IPS DF 4.7 (cell line): ENCODE measurements around the gene GIMAP8.
A peak's percentile ranks its signal among the peaks of the same experiment; 100 is the strongest.
"Not testable (repeated sequence)": the region's sequence is repeated elsewhere in the genome, so short reads cannot be mapped to it uniquely, and the experiment has no call there.

ENCODE experiments used
- DNase-seq: peaks from one replicate; pipeline ENCODE4 v3.0.0-alpha.2; 2013; ENCODE audit warnings: low spot score; ENCODE audit errors: extremely low read depth

GIMAP8 gene

GRCh38 chr7:150435390-150436073 is 14.9 kb upstream of the GIMAP8 start:
- DNase-seq = no peak

DNA sequence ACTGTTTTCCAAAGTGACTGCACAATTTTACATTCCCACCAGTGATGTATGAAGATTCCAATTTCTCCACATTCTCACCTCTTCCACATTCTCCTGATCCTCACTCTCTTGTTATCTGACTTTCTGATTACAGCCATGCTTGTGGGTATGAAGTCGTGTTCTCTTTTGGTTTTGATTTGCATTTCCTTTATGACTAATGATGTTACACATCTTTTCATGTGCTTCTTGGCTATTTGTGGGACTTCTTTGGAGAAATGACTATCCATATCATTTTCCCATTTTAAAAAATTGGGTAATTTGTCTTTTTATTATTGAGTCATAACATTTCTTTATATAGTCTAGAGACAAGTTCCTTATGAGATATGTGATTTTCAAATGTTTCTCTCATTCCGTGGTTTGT is 10.5 kb upstream of the GIMAP8 start:
- no peak for DNase-seq

GRCh38 chr7:150441524-150441923 is 8.9 kb upstream of the GIMAP8 start:
- DNase-seq = no peak

- DNase-seq = no peak
Observed at GRCh38 chr7:150442811-150443210, 7.6 kb upstream of the GIMAP8 start.

DNA sequence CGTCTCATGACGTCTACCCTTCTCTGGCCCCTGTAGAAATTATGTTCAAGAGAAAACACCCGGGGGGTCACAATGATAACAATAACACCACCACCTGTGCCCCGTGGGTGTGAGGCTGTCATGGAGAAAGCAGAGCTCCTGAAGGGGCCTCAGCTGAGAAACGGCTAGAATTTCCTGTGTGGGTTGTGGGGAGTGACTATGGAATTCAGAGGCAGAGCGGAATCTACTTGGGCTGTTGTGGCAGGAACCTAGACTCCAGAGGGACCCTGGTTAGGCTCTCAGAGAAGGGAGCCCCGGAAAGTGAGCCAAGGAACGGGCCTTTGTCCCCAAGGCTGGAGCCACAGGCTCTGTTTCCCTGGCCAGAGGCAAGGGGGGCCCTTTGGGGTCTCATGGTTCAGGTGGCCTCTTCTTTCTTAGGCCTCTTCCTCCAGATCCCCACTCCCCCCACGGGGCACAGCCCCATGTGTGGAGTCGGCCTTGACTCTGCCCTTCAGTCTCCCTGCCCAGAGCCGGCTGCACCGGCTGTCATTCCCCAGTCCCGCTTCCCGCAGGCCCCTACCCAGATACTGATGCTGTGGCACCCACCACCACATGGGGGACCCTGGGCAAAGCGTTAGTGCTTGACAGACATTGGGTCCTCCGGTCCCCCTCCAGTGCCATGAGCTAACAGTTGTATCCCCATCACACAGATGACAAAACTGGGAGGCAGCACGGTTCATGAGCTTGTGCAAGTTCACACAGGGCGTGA is 6.5 kb upstream of the GIMAP8 start:
- no peak for DNase-seq

DNA sequence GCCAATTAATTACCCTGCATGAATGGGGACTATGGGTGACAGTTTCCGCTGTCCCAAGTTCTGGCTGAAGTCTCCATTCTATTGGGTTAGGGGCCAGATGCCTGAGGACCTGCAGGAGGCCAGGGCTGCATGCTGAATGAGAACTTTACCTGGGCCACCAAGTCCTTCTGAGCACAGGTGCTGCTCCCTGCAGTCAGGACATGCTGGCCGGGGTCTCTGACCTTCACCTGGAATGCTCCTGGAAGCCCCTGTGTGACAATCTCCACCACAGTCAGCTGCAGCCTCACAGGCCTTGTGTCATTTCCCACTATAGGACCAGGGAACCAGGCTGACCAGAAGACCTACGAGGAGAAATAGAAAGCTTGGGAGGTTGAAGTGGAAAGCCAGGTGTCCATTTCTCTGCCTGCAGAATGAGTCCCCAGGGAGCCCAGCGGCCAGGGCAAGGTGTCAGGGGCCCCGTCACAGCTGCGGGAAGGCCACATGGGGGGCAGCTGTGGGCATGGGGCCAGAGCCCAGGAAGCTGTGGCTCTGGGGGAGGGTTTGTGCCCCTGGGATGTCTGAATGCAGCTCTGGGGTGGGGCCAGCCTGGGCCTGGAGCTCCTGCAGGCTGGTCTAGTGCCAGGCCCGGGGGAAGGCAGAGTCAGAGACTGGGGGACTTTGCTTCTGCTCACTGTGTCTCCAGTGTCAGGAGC is 5.6 kb upstream of the GIMAP8 start:
- no peak for DNase-seq

DNA sequence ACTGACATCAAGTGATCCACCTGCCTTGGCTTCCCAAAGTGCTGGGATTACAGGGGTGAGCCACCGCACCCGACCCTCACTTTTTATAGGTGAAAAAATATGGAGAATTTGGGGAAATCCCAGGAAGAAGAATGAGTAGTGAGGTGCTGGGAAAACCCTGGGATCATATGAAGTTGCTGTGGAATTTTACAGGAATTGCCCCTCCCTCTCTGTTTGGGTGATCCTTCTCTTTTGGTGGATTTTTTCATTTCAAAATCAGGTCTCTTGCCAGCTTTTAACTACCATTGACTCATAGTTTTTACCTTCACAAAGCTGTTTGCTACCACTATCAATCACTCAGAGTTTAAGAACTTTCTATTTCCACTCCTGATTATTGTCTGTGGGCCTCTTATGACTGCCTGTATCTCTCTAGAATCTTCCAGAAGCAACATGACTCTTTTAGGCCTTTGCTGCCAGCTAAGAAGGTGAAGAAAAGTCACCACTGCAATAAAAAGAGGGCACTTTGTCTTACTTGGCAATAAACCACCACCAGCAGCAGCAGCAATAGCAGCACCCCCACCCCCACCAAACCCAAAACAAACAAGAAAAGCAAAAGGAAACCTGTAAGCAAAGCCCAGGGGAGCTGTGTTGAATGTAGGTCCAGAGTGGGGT is 4.0 kb upstream of the GIMAP8 start:
- no peak for DNase-seq

DNA sequence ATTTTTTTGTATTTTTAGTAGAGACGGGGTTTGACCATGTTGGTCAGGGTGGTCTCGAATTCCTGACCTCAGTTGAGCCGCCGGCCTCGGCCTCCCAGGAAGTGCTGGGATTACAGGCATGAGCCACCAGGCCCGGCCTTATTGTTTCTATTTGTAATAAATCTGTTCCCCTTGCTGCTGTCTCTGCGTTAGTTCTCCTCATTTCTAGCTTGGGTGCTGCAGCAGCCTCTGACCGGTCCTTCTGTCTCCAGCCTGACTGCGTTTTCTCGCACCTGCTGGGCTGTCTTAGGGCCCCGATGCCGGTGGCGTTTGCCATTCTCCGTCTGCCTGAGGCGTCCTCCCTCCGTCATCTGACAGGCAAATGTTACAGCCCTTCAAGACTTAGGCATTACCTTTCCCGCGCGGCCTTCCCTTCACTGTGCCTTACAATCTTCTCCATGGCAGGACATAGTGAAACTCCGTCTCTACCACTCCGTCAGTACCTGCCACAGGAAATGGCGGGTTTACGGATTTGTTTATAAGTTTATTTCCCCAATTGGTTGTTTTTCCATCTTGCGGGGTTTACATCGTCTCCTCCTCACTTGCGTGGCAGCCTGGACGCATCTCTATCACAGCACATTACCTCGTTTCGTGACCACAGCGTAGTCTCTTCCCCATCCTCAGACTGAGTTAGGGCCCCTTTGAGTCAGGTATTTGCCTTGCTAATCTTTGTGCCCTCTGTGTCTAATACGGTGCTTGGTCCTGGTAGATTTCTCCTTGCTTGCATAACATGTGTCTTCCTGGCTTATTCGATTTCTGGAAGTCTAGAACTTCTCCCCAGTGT is 2.3 kb upstream of the GIMAP8 start:
- no peak for DNase-seq

DNA sequence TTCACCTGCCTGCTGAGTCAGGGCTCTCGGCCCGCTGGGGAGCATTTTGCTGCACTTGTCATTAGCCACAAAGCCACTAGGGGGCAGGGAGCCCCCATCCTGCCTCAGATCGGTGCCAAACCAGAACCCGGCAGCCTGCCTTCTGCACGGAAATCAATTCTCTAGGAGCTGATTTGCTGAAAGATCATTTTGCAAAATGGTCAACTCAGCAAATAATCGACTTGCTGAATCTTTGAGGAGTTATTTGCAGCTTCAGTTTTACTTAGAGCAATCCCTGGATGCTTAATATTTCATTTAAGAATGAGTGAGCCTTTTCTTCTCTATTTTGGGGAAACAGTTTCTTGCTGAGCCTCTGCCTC is 1.7 kb upstream of the GIMAP8 start:
- peak; percentile 53 for DNase-seq

DNA sequence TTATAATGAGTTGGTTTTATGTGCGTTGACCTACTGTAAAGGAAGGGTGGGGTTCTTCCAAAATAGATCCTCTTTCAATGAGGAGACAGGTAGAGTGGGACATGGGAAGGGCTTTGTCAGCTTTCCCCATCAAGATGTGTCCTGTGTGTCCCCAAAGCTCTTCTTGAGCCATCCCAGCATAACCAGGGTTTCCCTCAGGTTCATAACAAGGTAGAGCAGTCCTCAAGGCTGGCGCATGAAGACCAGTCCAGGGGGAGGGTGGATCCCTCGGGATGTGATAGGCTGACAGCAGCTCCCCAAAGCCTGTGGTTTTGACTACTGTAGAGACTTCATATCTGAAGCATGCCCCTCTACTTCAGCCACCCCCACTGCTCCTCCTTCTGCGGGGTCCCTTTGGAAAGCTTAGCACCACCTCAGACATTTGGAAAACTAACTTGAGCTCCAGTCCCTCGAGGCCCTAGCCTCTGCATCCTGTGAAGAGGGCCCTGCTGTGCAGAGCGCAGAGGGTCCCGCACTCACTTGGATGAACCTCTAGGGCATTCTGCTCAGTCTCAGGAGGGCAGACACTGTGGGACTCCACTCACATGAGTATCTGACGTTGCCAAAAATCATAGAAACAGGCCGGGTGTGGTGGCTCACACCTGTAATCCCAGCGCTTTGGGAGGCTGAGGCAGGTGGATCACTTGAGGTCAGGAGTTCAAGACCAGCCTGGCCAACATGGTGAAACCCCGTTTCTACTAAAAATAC is 1.1 kb upstream of the GIMAP8 start:
- no peak for DNase-seq

GRCh38 chr7:150451097-150451793 is 815 bp downstream of the GIMAP8 start:
- DNase-seq = no peak

DNA sequence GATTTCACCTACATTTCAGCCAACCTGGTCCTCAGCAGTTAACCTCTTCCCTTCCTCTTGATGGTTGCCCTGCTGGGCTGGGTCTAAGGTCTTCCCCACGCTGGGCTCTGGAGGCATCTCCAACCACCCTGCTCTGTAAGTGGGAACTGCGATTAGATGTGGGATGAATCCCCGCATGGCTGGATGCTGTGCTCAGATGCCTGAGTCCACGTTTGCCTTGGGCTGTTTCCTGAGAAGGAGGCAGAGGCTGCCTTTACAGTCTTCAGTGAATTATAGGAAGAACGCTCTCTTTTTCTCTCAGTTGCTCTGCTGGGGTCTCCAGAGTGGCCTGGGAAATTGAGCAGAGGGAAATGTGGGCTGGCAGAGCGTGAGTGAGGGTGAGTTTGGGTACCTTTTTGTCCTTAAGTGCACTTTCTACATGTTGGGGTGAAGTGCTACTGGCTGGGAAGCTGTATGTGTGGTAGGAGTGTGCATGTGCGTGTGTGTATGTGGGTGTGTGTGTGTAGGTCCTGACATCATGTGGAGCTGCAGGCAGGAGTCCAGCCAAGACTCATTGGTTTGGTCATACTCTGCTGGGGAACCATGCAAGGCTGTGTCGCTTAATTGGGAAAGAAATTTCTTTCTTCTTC is 1.5 kb downstream of the GIMAP8 start:
- DNase-seq = no peak

DNA sequence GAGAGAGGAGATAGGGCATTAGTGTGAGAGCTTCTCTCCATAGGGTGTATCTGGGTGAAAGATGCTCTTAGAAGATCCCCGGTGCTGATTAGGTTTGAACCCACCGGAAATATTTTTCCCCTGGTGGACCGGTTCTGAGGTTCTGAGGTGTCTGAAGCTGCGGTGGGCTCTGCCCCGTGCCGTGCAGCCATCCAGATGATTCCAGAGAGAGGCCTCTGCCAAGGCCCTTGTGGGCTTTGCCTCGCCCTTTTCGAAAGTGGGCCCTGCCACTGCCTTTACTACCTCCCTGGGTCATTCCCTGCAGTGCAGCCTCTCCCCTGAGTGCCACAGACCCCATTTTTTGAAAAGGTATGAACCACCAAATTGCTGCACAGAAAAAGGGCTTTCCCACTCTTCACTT is 2.8 kb downstream of the GIMAP8 start:
- DNase-seq = no peak

- no peak for DNase-seq
Observed at GRCh38 chr7:150453892-150454291, 3.5 kb downstream of the GIMAP8 start.

DNA sequence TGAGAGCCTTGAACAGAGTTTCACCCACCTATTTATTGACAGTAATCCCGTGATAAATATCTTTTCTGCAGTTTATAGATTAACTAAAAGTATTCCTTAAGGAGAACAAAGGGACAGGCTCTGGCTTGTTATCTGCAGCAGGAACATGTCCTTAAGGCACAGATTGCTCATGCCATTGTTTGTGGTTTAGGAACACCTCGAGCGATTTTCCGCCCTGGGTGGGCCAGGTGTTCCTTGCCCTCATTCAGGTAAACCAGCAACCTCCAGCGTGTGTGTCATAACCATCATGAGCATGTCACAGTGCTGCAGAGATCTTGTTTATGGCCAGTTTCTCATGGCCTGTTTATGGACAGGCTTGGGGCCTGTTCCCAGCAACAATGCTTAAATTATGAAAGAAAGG is 6.6 kb downstream of the GIMAP8 start:
- DNase-seq = not testable (repeated sequence)

- DNase-seq = no peak
Observed at GRCh38 chr7:150458235-150458634, 7.8 kb downstream of the GIMAP8 start.

DNA sequence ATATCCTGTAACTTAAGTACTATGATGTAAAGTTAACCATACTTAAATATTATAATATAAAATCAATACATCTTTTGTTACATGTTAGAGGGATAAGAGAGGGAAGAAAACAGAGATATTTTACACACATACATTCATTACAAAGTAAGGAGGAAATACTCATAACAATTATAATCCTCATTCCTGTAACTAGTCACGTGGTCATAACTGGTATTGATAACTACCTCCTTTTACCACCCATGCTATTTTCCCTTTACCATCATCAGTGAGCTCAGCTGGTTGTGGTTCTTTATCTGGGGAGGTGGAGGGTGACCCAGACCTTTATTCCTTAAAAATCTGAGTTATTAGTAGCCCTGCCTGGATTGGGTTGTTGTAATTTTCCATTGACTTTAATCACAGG is 8.3 kb downstream of the GIMAP8 start:
- no peak for DNase-seq

- no peak for DNase-seq
Observed at GRCh38 chr7:150461520-150461919, 11.1 kb downstream of the GIMAP8 start.

DNA sequence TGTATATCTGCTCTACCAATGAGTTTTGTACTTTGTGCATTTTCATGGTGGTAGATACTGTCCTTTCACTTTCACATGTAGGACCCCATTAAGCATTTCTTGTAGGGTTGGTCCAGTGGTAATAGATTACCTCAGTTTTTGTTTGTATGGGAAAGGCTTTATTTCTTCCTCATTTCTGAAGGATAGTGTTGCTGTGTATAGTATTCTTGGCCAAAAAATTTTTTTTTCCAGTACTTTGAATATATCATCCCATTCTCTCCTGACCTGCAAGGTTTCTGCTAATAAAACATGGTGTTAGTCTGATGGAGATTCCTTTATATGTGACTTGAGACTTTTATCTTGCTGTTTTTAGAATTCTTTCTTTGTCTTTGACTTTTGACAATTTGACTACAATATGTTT is 12.0 kb downstream of the GIMAP8 start:
- no peak for DNase-seq
